ENCODE measurements around the gene RFNG.

DNA sequence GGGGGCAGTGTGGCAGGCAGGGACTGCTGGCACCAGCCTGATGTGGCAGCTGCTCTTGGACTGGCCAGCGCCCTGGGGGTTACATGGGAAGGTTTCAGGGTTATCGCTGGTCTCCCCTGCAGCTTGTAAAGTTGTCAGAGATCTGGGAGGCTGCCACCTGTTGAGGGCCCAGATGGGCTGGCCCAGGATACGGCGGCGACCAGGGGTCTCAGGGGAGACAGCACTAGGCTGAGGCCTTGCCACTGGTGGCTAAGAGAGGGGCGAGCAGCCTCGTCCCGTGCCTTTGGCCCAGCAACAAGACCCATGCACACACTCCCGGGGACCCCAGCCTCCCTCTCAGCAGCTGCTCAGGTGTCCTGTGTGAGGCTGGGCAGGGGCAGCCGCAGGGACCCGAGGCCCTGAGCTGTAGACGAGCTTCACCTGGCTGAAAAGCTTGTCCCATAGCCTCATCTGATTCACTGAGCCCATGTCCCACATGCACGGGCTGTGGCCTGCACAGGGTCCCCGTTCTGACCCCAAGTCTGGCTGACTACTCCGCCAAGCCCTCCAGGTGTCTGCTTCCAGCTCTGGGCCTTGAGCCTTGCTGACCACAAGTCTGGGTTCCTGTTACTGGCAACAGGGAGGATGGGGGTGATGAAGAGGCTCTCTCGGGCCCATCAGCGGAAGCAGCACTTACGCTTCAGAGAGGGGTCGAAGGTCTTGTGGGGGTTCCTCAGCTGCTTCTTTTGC is 7.8 kb upstream of the RFNG start:
- TF ChIP-seq, protein P1, sequence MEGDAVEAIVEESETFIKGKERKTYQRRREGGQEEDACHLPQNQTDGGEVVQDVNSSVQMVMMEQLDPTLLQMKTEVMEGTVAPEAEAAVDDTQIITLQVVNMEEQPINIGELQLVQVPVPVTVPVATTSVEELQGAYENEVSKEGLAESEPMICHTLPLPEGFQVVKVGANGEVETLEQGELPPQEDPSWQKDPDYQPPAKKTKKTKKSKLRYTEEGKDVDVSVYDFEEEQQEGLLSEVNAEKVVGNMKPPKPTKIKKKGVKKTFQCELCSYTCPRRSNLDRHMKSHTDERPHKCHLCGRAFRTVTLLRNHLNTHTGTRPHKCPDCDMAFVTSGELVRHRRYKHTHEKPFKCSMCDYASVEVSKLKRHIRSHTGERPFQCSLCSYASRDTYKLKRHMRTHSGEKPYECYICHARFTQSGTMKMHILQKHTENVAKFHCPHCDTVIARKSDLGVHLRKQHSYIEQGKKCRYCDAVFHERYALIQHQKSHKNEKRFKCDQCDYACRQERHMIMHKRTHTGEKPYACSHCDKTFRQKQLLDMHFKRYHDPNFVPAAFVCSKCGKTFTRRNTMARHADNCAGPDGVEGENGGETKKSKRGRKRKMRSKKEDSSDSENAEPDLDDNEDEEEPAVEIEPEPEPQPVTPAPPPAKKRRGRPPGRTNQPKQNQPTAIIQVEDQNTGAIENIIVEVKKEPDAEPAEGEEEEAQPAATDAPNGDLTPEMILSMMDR (IDR thresholded peaks at IDR 0.05; ENCODE audit: insufficient read depth, low read length, poor library complexity, severe bottlenecking): no peak
- TF ChIP-seq EZH2phosphoT487 (conservative IDR thresholded peaks at IDR 0.05; ENCODE audit: low read length): no peak

All from SU-DHL-6 (cell line).